HepG2 (cell line): ENCODE results near the gene ACACA. TPM values are rescaled to one million over a fixed set of nuclear protein-coding genes. Genes with fewer than 3 reads are reported as not detected.

Source experiments
- ATAC-seq: fragments of 200-7000 bp; cut with Tn5 transposase; 3 replicates; pipeline ENCODE4 v1.9.1; 2020; ENCODE audit warnings: mild to moderate bottlenecking, moderate library complexity
- BruUV-seq: library from RNA; stranded (reverse); fragments of 400-500 nt; replicated peaks from 2 replicates; lab custom pipeline; 2021; lab: Mats Ljungman, UMichigan
- CTCF ChIA-PET: fragments of 300-600 bp; formaldehyde crosslinking; extraction: SDS; loops from one replicate; lab custom pipeline; 2021; ENCODE audit warnings: low total read pairs, inconsistent platforms, low intra/inter-chr PET ratio; lab: Yijun Ruan, JAX
- POLR2A ChIA-PET: fragments of 350-600 bp; sonication (Branson Sonifier 250); formaldehyde crosslinking; loops from one replicate; lab custom pipeline; 2020; ENCODE audit warnings: antibody characterized with exemption, inconsistent platforms; lab: Yijun Ruan, JAX
- DNase-seq: peaks from one replicate; pipeline ENCODE4 v3.0.0-alpha.2; 2015; ENCODE audit warnings: low spot score
- FAIRE-seq: peaks from 3 replicates; lab custom pipeline; 2011; peaks lifted over from hg19 to GRCh38; lab: Jason Lieb, UNC
- H2AFZ ChIP-seq: one replicate; pipeline ENCODE4 v1.6.1; 2011; ENCODE audit warnings: low read length, inconsistent platforms
- H3K27ac ChIP-seq: fragments of 300-600 bp; 3 replicates; pipeline ENCODE4 v1.8.0; 2011; ENCODE audit warnings: mixed run types, mild to moderate bottlenecking, mixed read lengths, low read length, inconsistent platforms; ENCODE audit not compliant: insufficient read depth; ENCODE audit errors: extremely low read length
- H3K27me3 ChIP-seq, 2 experiments: fragments of 200-600 bp in 1 of 2; 2 replicates in 1 of 2; 3 replicates in 1 of 2; pipeline versions ENCODE4 v1.6.0 to v1.8.0; 2011; ENCODE audit warnings: low read length in 2 of 2, mild to moderate bottlenecking in 2 of 2, moderate library complexity in 2 of 2, inconsistent platforms in 1 of 2; ENCODE audit not compliant: insufficient read depth in 2 of 2, control insufficient read depth in 1 of 2
- H3K36me3 ChIP-seq, 2 experiments: fragments of 200-600 bp in 1 of 2; replicated peaks in 1 of 2; 2 replicates in 1 of 2; 3 replicates in 1 of 2; pipeline versions ENCODE4 v1.5.1 to v1.8.0; 2011; ENCODE audit warnings: low read length in 2 of 2, inconsistent platforms in 1 of 2; ENCODE audit not compliant: insufficient read depth in 2 of 2, control insufficient read depth in 1 of 2
- H3K4me1 ChIP-seq: 2 replicates; pipeline ENCODE4 v1.5.1; 2012; ENCODE audit warnings: low read length, inconsistent platforms; ENCODE audit not compliant: insufficient read depth
- H3K4me2 ChIP-seq: 2 replicates; pipeline ENCODE4 v1.6.0; 2011; ENCODE audit warnings: low read depth, low read length, inconsistent platforms
- H3K4me3 ChIP-seq, 3 experiments: fragments of 200-600 bp in 1 of 3; sonication (generic), shearing (Covaris generic) in 1 of 3; replicated peaks in 1 of 3; 2 replicates each; pipeline ENCODE4 v1.5.1; 2011 to 2016; ENCODE audit warnings: low read length in 3 of 3, inconsistent platforms in 2 of 3, low read depth in 2 of 3, mild to moderate bottlenecking in 2 of 3, control low read depth in 1 of 3, mixed read lengths in 1 of 3; ENCODE audit not compliant: insufficient read depth in 1 of 3
- H3K79me2 ChIP-seq: one replicate; pipeline ENCODE4 v1.6.1; 2011; ENCODE audit warnings: low read length, inconsistent platforms; ENCODE audit not compliant: insufficient read depth
- H3K9ac ChIP-seq: 2 replicates; pipeline ENCODE4 v1.6.0; 2011; ENCODE audit warnings: mild to moderate bottlenecking, low read depth, low read length, inconsistent platforms; ENCODE audit not compliant: insufficient read depth
- H3K9me3 ChIP-seq: 2 replicates; pipeline ENCODE4 v1.5.1; 2012; ENCODE audit warnings: mild to moderate bottlenecking, low read length
- H4K20me1 ChIP-seq: 2 replicates; pipeline ENCODE4 v1.6.0; 2011; ENCODE audit warnings: inconsistent platforms, mild to moderate bottlenecking, low read length, moderate library complexity; ENCODE audit not compliant: insufficient read depth
- IRX3 ChIP-seq: sonication (generic); formaldehyde crosslinking; IDR thresholded peaks from 2 replicates; pipeline ENCODE4 v1.8.1; 2023; ENCODE audit warnings: mild to moderate bottlenecking, low read depth, missing genetic modification reagents, borderline replicate concordance
- KDM6A ChIP-seq: IDR thresholded peaks from 2 replicates; pipeline ENCODE4 v1.6.1; 2016; ENCODE audit warnings: low read depth
- NKX3-1 ChIP-seq: sonication (generic); formaldehyde crosslinking; IDR thresholded peaks from 2 replicates; pipeline ENCODE4 v1.5.0; 2020; ENCODE audit warnings: missing genetic modification reagents
- NR2C2 ChIP-seq: sonication (generic); formaldehyde crosslinking; IDR thresholded peaks from 2 replicates; pipeline ENCODE4 v1.4.0; 2020; ENCODE audit warnings: missing genetic modification reagents, mild to moderate bottlenecking, moderate library complexity, borderline replicate concordance
- NR2F6 ChIP-seq, 2 experiments: IDR thresholded peaks; 2 replicates each; pipeline ENCODE4 v1.6.1; 2016; ENCODE audit warnings: antibody characterized with exemption in 1 of 2, mild to moderate bottlenecking in 1 of 2
- TCF7 ChIP-seq: sonication (generic); IDR thresholded peaks from 2 replicates; pipeline ENCODE4 v1.6.1; 2016; ENCODE audit warnings: antibody characterized with exemption, low read depth
- TOPORS ChIP-seq: sonication (generic); formaldehyde crosslinking; IDR thresholded peaks from 2 replicates; pipeline ENCODE4 v1.8.0; 2023; ENCODE audit warnings: mild to moderate bottlenecking, missing genetic modification reagents
- TRIM22 ChIP-seq: fragments of 450-650 bp; IDR thresholded peaks from 2 replicates; pipeline ENCODE4 v1.6.1; 2017
- ZNF3 ChIP-seq: IDR thresholded peaks from 2 replicates; pipeline ENCODE4 v1.7.0; 2017; ENCODE audit warnings: inconsistent platforms
- ZNF44 ChIP-seq: sonication (generic); formaldehyde crosslinking; IDR thresholded peaks from 2 replicates; pipeline ENCODE4 v1.5.1; 2020; ENCODE audit warnings: mild to moderate bottlenecking, missing genetic modification reagents
- ZNF619 ChIP-seq: sonication (generic); formaldehyde crosslinking; IDR thresholded peaks from 2 replicates; pipeline ENCODE4 v1.4.0; 2020; ENCODE audit warnings: mild to moderate bottlenecking, missing genetic modification reagents
- ZNF720 ChIP-seq: sonication (generic); formaldehyde crosslinking; IDR thresholded peaks from 2 replicates; pipeline ENCODE4 v1.4.0; 2020; ENCODE audit warnings: missing genetic modification reagents
- WGBS: methylation state at CpG from one replicate; pipeline ENCODE4 v1.1.6; 2017; ENCODE audit warnings: low lambda C conversion rate; 5-methylcytosine and 5-hydroxymethylcytosine counted together
- in situ Hi-C: cut with HindIII; loops from 2 replicates; pipeline ENCODE4 v1.10.0; 2017; ENCODE audit warnings: low pct_unique_long_range_greater_than_20kb; ENCODE audit not compliant: extremely low pct_ligation_motif_present
- intact Hi-C: fragments of 100-400 bp; cut with micrococcal nuclease; formaldehyde crosslinking; loops from one replicate; pipeline ENCODE4 v1.10.0; 2022; ENCODE audit not compliant: unreplicated experiment
- polyA plus RNA-seq, 8 experiments: library from polyadenylated mRNA; depleted of rRNA in 3 of 8; stranded (reverse) in 7 of 8; unstranded in 1 of 8; fragments of >200 nt; fragmentation: Illumina TruSeq in 4 of 8; extraction: Trizol in 4 of 8; gene quantifications; 2 replicates each; pipeline versions ENCODE4 v1.2.1 to v1.2.3, GENCODE V29; 2011 to 2016; ENCODE audit warnings: low read depth in 4 of 8, missing spikeins in 1 of 8, mixed read lengths in 1 of 8; ENCODE audit not compliant: insufficient read depth in 1 of 8
- total RNA-seq, 5 experiments: library from RNA; depleted of rRNA; stranded (reverse); fragments of >200 nt; fragmentation: Illumina TruSeq; extraction: Trizol; gene quantifications; 2 replicates each; pipeline ENCODE4 v1.2.3, GENCODE V29; 2016; ENCODE audit warnings: low read depth in 1 of 5
- TF ChIP-seq, protein P1 (sequence below): IDR thresholded peaks from 2 replicates; pipeline ENCODE4 v1.6.1; 2016; ENCODE audit warnings: missing biosample characterization, missing genetic modification reagents, low read depth

ACACA gene
- total and polyA plus RNA-seq, 2 of the 13 experiments (the other 11 are each of a cell fraction or from before 2014, with no cell fraction given): 39.2 to 47.2 TPM

DNA sequence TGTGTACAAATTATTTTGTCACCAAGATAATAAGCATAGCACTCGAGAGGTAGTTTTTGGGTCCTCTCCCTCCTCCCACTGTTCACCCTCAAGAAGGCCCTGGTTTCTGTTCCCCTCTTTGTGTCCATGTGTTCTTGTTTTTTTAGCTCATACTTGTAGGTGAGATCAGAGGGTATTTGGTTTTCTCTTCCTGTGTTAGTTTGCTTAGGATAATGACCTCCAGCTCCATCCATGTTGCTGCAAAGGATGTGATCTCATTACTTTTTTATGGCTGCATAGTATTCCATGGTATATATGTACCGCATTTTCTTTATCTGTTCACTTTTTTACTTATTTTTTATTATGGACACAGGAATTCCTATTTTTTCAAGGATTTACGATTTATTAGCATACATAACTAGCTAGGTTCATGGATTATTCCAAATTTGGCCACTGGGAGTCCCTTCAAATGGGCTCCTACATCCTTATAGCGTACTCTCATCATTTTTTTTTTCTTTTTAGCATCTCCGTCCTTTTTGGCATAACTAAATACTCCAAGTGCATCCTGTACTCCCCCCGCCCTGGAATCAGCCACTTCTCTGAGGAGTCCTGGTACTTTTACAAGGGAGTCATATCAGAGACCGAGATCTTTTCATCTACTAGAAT, 7.4 kb upstream of the ACACA start:
- no peak for FAIRE-seq
- intact Hi-C loops: no loop called here

More for the DNA sequence above, 7.4 kb upstream of the ACACA start:
- peaks cover 4 to 21% of the 10 kb centered on the region in 2 experiments; a peak in 4 of 5 replicates for H3K36me3 ChIP-seq
- ATAC-seq: no peak
- no peak overlapping the region for H3K4me3 ChIP-seq
- H2AFZ ChIP-seq: no peak overlapping the region
- no peaks in the 10 kb centered on the region for H3K79me2 ChIP-seq
- H3K4me1 ChIP-seq: no peaks in the 10 kb centered on the region
- POLR2A ChIA-PET: no interaction called here
- BruUV-seq: no TSS peak
- H3K27me3 ChIP-seq: no peaks in the 10 kb centered on the region
- H3K9me3 ChIP-seq: no peaks in the 10 kb centered on the region
- no peak overlapping the region for H3K27ac ChIP-seq
- DNase-seq: no peak
- no peaks in the 10 kb centered on the region for H4K20me1 ChIP-seq
- 96% methylated on average over 7 of the region's 7 CpGs for WGBS
- H3K4me2 ChIP-seq: no peak overlapping the region
- CTCF ChIA-PET: no interaction called here
- H3K9ac ChIP-seq: no peak overlapping the region
- in situ Hi-C loops: no loop called here
- TF ChIP-seq ZNF720 (CRISPR knock-in tag) (no peak), IRX3 (CRISPR knock-in tag) (no peak), NR2C2 (no peak), ZNF619 (CRISPR knock-in tag) (no peak), NR2F6 (IDR thresholded peaks at IDR 0.05) (no peak), NR2F6 (CRISPR knock-in tag; IDR thresholded peaks at IDR 0.05) (no peak), NKX3-1 (CRISPR knock-in tag) (no peak), ZNF3 (CRISPR knock-in tag) (no peak), TRIM22 (no peak), KDM6A (CRISPR knock-in tag) (no peak), TCF7 (no peak), TOPORS (CRISPR knock-in tag) (no peak), ZNF44 (no peak)
- TF ChIP-seq, protein P1, sequence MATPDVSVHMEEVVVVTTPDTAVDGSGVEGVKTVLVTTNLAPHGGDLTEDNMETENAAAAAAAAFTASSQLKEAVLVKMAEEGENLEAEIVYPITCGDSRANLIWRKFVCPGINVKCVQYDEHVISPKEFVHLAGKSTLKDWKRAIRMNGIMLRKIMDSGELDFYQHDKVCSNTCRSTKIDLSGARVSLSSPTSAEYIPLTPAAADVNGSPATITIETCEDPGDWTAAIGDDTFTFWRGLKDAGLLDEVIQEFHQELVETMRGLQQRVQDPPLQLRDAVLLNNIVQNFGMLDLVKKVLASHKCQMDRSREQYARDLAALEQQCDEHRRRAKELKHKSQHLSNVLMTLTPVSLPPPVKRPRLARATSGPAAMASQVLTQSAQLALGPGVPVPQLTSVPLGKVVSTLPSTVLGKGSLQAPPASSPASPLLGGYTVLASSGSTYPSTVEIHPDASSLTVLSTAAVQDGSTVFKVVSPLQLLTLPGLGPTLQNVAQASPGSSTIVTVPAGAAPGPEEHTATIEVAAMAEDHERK (CRISPR knock-in tag): no peak
